Progenitor cell of endocrine pancreas (in vitro differentiated cells): ENCODE data around the gene NMBR. TPM values are rescaled to one million over a fixed set of nuclear protein-coding genes. Genes with fewer than 3 reads are reported as not detected.
"Not testable (repeated sequence)": the region's sequence is repeated elsewhere in the genome, so short reads cannot be mapped to it uniquely, and the experiment has no call there.

Source experiments
- DNase-seq: peaks from one replicate; pipeline ENCODE4 v3.0.0; 2021; ENCODE audit warnings: low spot score; ENCODE audit not compliant: unreplicated experiment
- H3K27ac Mint-ChIP-seq: 2 replicates; pipeline ENCODE4 v1.8.0; 2021; ENCODE audit warnings: mild to moderate bottlenecking, moderate library complexity, mixed read lengths
- H3K27me3 Mint-ChIP-seq: 2 replicates; pipeline ENCODE4 v1.8.0; 2021; ENCODE audit warnings: mixed read lengths
- H3K36me3 Mint-ChIP-seq: 2 replicates; pipeline ENCODE4 v1.8.0; 2022; ENCODE audit warnings: mixed read lengths; ENCODE audit not compliant: insufficient read depth
- H3K4me1 Mint-ChIP-seq: 2 replicates; pipeline ENCODE4 v1.8.0; 2021; ENCODE audit warnings: low read depth, mixed read lengths
- H3K4me3 Mint-ChIP-seq: 2 replicates; pipeline ENCODE4 v1.8.0; 2021; ENCODE audit warnings: low read depth, mild to moderate bottlenecking, moderate library complexity, mixed read lengths
- H3K9me3 Mint-ChIP-seq: 2 replicates; pipeline ENCODE4 v1.8.0; 2021; ENCODE audit warnings: low read depth, mixed read lengths
- CTCF ChIP-seq: fragments of 200-600 bp; sonication (generic); IDR thresholded peaks from one replicate; pipeline ENCODE4 v1.5.0; 2021; ENCODE audit warnings: antibody characterized with exemption, mild to moderate bottlenecking; ENCODE audit not compliant: unreplicated experiment
- total RNA-seq: library from RNA; stranded (reverse); gene quantifications from 2 replicates; pipeline ENCODE4 v1.2.1, GENCODE V29; 2021

The NMBR gene
- total RNA-seq, 1 donor from 2014 or later, result 0.74 TPM

GRCh38 chr6:142171351-142171750, 24.4 kb upstream of the NMBR start:
- H3K4me3 Mint-ChIP-seq, result no peak overlapping the region
- no peaks in the 10 kb centered on the region for H3K9me3 Mint-ChIP-seq
- H3K27ac Mint-ChIP-seq, result no peak overlapping the region
- H3K27me3 Mint-ChIP-seq, result no peaks in the 10 kb centered on the region
- peaks cover 24% of the 10 kb centered on the region for H3K36me3 Mint-ChIP-seq
- H3K4me1 Mint-ChIP-seq, result no peaks in the 10 kb centered on the region
- no peak for DNase-seq
- no peak for TF ChIP-seq CTCF

- H3K36me3 Mint-ChIP-seq, result peaks cover 7% of the 10 kb centered on the region
- TF ChIP-seq CTCF, result no peak
- H3K4me3 Mint-ChIP-seq, result no peak overlapping the region
- H3K27me3 Mint-ChIP-seq, result no peaks in the 10 kb centered on the region
- no peak overlapping the region for H3K27ac Mint-ChIP-seq
- peaks cover 11% of the 10 kb centered on the region for H3K4me1 Mint-ChIP-seq
- DNase-seq, result no peak
- H3K9me3 Mint-ChIP-seq, result no peaks in the 10 kb centered on the region
These were observed 20.6 kb upstream of the NMBR start for GRCh38 chr6:142167486-142167885.

GRCh38 chr6:142167071-142167470, 20.1 kb upstream of the NMBR start:
- H3K27ac Mint-ChIP-seq, result no peak overlapping the region
- TF ChIP-seq CTCF, result no peak
- no peak overlapping the region for H3K4me3 Mint-ChIP-seq
- DNase-seq, result no peak
- H3K27me3 Mint-ChIP-seq, result no peaks in the 10 kb centered on the region
- peaks cover 14% of the 10 kb centered on the region for H3K4me1 Mint-ChIP-seq
- H3K9me3 Mint-ChIP-seq, result no peaks in the 10 kb centered on the region
- peaks cover 5% of the 10 kb centered on the region for H3K36me3 Mint-ChIP-seq

- Mint-ChIP-seq H3K27me3 (no peaks in the 10 kb centered on the region), H3K9me3 (no peaks in the 10 kb centered on the region), H3K4me3 (no peak overlapping the region), H3K4me1 (peaks cover 14% of the 10 kb centered on the region), H3K27ac (peak overlapping the region; percentile 46), H3K36me3 (peaks cover 4% of the 10 kb centered on the region)
- TF ChIP-seq CTCF, result no peak
- no peak for DNase-seq
These were observed 18.3 kb upstream of the NMBR start for GRCh38 chr6:142165227-142165626.

GRCh38 chr6:142162780-142163179, 15.9 kb upstream of the NMBR start:
- no peak for DNase-seq
- Mint-ChIP-seq H3K27me3 (no peaks in the 10 kb centered on the region), H3K27ac (no peak overlapping the region), H3K9me3 (no peaks in the 10 kb centered on the region), H3K36me3 (peaks cover 2% of the 10 kb centered on the region), H3K4me1 (peaks cover 14% of the 10 kb centered on the region), H3K4me3 (no peak overlapping the region)
- TF ChIP-seq CTCF, result no peak

GRCh38 chr6:142156758-142157068, 9.8 kb upstream of the NMBR start:
- H3K4me1 Mint-ChIP-seq, H3K9me3 Mint-ChIP-seq, H3K4me3 Mint-ChIP-seq, H3K36me3 Mint-ChIP-seq, DNase-seq, H3K27ac Mint-ChIP-seq, H3K27me3 Mint-ChIP-seq: not testable (repeated sequence)
